ENCODE data around the gene MIDN. TPM values are rescaled to one million over a fixed set of nuclear protein-coding genes. Genes with fewer than 3 reads are reported as not detected.
"Not testable (repeated sequence)": the region's sequence is repeated elsewhere in the genome, so short reads cannot be mapped to it uniquely, and the experiment has no call there.

The MIDN gene
- total RNA-seq, 1 experiment from 2014 or later, result 8.7 TPM

GRCh38 chr19:1246265-1247087 lies 1.9 kb upstream of the MIDN start:
- DNase-seq (ENCODE audit: low read depth), result not testable (repeated sequence)

- no peak for DNase-seq (ENCODE audit: low read depth)
Observed at GRCh38 chr19:1247748-1248138, 640 bp upstream of the MIDN start.

GRCh38 chr19:1248786-1249297 lies 459 bp downstream of the MIDN start:
- DNase-seq (ENCODE audit: low read depth), result peak; percentile 90

GRCh38 chr19:1249298-1249989 lies 1.1 kb downstream of the MIDN start:
- DNase-seq (ENCODE audit: low read depth), result peak; percentile 98

GRCh38 chr19:1249990-1250436 lies 1.6 kb downstream of the MIDN start:
- no peak for DNase-seq (ENCODE audit: low read depth)

GRCh38 chr19:1250437-1251260 lies 2.3 kb downstream of the MIDN start:
- DNase-seq (ENCODE audit: low read depth), result peak; percentile 61

- DNase-seq (ENCODE audit: low read depth), result peak; percentile 82
Observed at GRCh38 chr19:1251330-1252220, 3.2 kb downstream of the MIDN start.

- DNase-seq (ENCODE audit: low read depth), result peak; percentile 97
Observed at GRCh38 chr19:1252221-1252820, 3.9 kb downstream of the MIDN start.

- peak; percentile 97 for DNase-seq (ENCODE audit: low read depth)
Observed at GRCh38 chr19:1252821-1253513, 4.6 kb downstream of the MIDN start.

GRCh38 chr19:1253514-1254080 lies 5.2 kb downstream of the MIDN start:
- DNase-seq (ENCODE audit: low read depth), result no peak

- no peak for DNase-seq (ENCODE audit: low read depth)
Observed at GRCh38 chr19:1254081-1254527, 5.7 kb downstream of the MIDN start.

GRCh38 chr19:1254530-1255185 lies 6.3 kb downstream of the MIDN start:
- DNase-seq (ENCODE audit: low read depth), result no peak

GRCh38 chr19:1255186-1256161 lies 7.1 kb downstream of the MIDN start:
- DNase-seq (ENCODE audit: low read depth), result no peak

GRCh38 chr19:1256646-1257474 lies 8.5 kb downstream of the MIDN start:
- no peak for DNase-seq (ENCODE audit: low read depth)

GRCh38 chr19:1257475-1258162 lies 9.2 kb downstream of the MIDN start:
- DNase-seq (ENCODE audit: low read depth), result no peak

- DNase-seq (ENCODE audit: low read depth), result no peak
Observed at GRCh38 chr19:1258163-1258492, 9.7 kb downstream of the MIDN start.

Data from Daoy (cell line).